ENCODE data around the gene EIF3D.
A peak's percentile ranks its signal among the peaks of the same experiment; 100 is the strongest.

EIF3D gene

DNA sequence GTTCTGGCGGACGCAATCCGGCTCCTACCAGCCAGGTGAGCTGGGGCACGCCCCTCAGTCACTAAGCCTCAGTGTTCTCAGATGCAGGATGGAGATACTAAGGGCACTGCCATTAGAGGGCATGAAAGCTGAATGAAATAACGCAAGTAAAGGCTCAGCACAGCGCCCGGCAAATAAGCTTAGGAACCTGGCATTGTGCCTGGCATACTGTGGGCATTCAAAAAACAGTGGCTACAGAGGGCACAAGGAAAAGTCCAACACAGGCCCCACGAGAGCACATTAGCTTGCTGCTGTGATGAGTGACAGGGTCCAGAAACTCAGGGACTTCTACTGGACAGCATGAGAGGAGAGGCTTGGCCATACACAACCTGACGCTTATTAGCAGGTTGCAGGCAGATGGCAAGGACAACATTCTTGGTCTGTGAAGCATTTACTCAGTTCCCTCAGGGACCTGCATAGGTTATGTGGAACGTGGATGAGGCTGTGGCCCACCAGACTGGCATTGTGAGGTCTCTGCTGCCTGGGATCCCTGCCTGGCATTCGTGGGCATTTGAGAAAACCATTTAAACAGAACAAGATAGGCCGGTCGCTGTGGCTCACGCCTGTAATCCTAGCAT, 59.8 kb downstream of the EIF3D start:
- Mint-ChIP-seq H3K36me3 (no peaks in the 10 kb centered on the region), H3K27ac (peak overlapping the region; percentile 22), H3K27me3 (no peaks in the 10 kb centered on the region), H3K9me3 (ENCODE audit: low read depth) (no peaks in the 10 kb centered on the region), H3K4me1 (ENCODE audit: low read depth) (peaks cover 30% of the 10 kb centered on the region), H3K4me3 (no peak overlapping the region)

DNA sequence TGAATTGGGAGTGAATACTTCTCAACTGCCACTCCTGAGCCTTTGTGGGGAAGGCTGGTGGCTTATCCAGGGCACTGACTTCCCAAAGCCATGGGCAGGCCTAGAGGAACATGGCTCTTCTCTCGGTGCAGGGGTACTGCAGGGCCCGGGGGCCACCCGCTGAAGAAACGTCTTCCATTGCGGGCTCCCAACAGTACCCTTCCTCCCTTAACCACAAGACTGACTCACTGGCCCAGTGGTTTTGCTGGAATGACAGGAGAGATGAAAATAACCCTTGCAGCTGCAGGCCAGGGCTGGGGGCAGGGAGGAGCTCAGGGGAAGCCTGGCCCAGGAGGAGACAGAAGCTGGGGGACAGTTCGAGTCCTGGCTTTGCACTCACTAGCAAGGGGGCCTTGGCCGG, 61.0 kb downstream of the EIF3D start:
- Mint-ChIP-seq H3K27ac (no peak overlapping the region), H3K4me1 (ENCODE audit: low read depth) (peaks cover 30% of the 10 kb centered on the region), H3K27me3 (no peaks in the 10 kb centered on the region), H3K4me3 (no peak overlapping the region), H3K9me3 (ENCODE audit: low read depth) (no peaks in the 10 kb centered on the region), H3K36me3 (no peaks in the 10 kb centered on the region)

DNA sequence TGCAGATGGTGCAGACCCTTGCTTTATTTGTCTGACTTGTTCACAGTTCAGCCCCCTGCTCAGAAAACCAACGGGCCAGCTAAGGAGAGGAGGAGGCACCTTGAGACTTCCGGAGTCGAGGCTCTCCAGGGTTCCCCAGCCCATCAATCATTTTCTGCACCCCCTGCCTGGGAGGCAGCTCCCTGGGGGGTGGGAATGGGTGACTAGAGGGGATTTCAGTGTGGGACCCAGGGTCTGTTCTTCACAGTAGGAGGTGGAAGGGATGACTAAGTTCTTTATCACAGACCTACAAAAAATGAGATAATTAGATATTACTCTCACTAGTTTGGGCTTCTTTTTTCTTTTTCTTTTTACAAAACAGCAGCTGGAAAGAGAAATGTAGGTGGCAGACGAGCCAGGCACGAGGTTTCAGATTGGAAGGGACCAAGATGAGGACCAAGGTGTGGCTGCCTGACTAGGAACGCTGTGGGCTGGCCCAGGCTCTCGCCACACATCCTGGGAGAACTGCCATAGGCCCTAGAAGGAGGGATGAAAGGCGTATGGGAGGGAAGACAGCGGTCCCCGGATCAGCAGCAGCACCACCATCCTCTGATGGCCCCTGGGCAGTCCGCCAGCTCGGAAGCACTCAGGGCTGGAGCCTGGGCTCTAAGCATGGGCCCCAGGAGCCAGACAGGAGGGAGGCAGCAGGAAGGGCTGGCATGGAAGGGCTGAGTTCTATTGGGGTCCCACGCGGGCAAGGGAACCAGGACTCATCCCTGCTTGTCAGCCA, 61.7 kb downstream of the EIF3D start:
- H3K4me1 Mint-ChIP-seq (ENCODE audit: low read depth): peaks cover 30% of the 10 kb centered on the region
- H3K27ac Mint-ChIP-seq: peak overlapping the region; percentile 80
- peak overlapping the region; percentile 10 for H3K4me3 Mint-ChIP-seq
- no peaks in the 10 kb centered on the region for H3K27me3 Mint-ChIP-seq
- H3K9me3 Mint-ChIP-seq (ENCODE audit: low read depth): no peaks in the 10 kb centered on the region
- H3K36me3 Mint-ChIP-seq: no peaks in the 10 kb centered on the region

DNA sequence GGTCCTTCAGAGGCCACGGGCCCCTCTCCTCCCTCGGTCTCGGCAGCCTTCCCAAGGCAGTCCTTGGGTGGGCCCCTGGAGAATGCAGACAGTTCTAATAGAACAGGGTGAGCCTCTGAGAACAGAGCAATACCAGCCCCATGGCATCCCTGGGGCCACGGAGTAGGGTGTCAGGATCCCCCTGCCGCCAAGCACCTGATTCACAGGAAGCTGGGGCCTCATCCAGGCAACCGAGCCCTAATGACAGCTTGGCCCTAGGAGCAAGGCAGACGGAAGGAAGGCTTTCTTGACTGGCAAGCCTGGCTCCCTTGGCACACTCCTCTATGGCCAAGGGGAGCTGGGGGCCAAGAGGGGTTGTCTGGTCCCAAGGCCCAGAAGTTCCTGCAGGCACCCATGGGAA, 62.7 kb downstream of the EIF3D start:
- Mint-ChIP-seq H3K36me3 (no peaks in the 10 kb centered on the region), H3K4me3 (no peak overlapping the region), H3K4me1 (ENCODE audit: low read depth) (peaks cover 30% of the 10 kb centered on the region), H3K9me3 (ENCODE audit: low read depth) (no peaks in the 10 kb centered on the region), H3K27ac (peak overlapping the region; percentile 80), H3K27me3 (no peaks in the 10 kb centered on the region)

DNA sequence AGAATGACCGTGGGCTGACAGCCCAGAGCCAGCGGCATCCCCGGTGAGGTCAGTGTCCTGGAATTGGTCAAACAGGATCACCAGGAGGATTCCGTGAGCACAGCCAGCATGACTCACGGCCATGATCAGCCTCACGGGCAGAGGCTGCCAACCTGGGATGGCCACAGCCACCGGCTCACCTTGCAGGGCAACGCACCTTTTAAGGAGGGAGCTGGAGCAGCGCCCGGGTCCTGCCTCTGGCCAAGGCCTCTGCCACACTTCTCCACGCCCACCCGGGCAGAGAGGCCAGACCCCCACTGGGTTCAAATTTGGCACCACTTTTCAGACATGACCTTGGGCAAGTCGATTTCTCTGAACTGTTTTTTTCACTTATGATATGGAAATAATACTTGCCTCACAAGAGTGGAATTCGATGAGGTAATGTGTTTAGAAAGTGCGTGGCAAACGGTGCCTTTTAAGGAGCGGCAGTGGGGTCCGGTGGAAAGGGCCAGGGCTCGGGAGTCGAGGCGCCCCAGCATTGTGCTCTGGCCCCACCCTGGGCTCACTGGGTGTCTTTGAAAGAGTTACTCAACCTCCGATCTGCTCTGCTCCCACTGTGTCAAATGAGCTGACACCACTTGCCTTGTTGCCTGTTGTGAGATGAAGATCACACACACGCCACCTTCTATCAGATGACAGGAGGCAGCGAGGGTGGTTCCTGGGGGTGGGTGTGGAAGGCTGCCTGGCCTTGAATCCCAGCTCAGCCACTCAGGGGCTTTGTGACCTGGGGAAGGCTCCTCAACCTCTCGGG, 63.5 kb downstream of the EIF3D start:
- Mint-ChIP-seq H3K4me3 (no peak overlapping the region), H3K36me3 (no peaks in the 10 kb centered on the region), H3K4me1 (ENCODE audit: low read depth) (peaks cover 25% of the 10 kb centered on the region), H3K9me3 (ENCODE audit: low read depth) (no peaks in the 10 kb centered on the region), H3K27ac (peak overlapping the region; percentile 41), H3K27me3 (no peaks in the 10 kb centered on the region)

DNA sequence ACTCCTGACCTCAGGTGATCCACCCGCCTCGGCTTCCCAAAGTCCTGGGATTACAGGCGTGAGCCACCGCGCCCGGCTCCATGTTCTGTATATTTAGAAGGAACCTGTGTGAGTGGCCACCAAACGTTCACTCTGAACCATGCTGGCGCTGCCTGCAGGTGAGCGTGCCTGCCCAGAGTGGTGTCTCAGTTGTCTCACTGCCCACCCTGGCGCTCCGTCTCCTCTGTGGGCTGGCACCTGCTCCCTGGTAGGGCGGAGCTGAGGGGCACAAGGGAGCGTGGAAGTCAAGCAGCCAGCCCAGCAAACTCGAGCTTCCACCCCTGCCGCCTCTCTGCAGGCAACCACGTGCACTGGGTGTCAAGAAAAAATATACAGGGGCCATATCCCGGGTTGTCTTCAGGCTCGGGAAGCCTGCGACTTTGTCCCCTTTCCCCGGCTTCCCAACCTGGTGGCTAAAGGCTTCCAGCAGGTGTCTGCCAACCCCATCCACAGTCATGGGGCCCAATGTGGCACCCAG, 64.2 kb downstream of the EIF3D start:
- Mint-ChIP-seq H3K27me3 (no peaks in the 10 kb centered on the region), H3K36me3 (no peaks in the 10 kb centered on the region), H3K27ac (no peak overlapping the region), H3K4me1 (ENCODE audit: low read depth) (peaks cover 19% of the 10 kb centered on the region), H3K4me3 (no peak overlapping the region), H3K9me3 (ENCODE audit: low read depth) (no peaks in the 10 kb centered on the region)

DNA sequence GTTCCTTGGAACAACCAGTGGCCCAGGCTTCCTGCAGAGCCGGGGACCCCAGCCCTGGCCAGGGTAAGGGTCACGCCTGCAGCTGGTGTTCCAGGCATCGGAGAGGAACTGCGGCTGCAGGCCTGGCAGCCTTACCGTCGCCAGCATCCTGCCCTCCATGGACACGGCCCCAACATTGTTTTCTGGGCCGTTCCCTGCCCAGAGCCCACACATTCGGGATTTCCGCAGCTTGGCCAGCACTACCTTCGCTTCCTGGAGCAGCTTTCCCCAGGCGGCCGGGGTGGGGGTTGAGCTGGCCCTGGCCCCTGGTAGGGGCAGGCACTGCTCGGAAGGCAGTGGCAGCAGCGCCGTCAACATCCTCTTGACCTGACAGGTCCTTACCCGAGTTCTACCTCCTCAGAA, 65.2 kb downstream of the EIF3D start:
- H3K27me3 Mint-ChIP-seq: no peaks in the 10 kb centered on the region
- H3K27ac Mint-ChIP-seq: no peak overlapping the region
- no peak overlapping the region for H3K4me3 Mint-ChIP-seq
- H3K36me3 Mint-ChIP-seq: no peaks in the 10 kb centered on the region
- H3K4me1 Mint-ChIP-seq (ENCODE audit: low read depth): peaks cover 18% of the 10 kb centered on the region
- H3K9me3 Mint-ChIP-seq (ENCODE audit: low read depth): no peaks in the 10 kb centered on the region

DNA sequence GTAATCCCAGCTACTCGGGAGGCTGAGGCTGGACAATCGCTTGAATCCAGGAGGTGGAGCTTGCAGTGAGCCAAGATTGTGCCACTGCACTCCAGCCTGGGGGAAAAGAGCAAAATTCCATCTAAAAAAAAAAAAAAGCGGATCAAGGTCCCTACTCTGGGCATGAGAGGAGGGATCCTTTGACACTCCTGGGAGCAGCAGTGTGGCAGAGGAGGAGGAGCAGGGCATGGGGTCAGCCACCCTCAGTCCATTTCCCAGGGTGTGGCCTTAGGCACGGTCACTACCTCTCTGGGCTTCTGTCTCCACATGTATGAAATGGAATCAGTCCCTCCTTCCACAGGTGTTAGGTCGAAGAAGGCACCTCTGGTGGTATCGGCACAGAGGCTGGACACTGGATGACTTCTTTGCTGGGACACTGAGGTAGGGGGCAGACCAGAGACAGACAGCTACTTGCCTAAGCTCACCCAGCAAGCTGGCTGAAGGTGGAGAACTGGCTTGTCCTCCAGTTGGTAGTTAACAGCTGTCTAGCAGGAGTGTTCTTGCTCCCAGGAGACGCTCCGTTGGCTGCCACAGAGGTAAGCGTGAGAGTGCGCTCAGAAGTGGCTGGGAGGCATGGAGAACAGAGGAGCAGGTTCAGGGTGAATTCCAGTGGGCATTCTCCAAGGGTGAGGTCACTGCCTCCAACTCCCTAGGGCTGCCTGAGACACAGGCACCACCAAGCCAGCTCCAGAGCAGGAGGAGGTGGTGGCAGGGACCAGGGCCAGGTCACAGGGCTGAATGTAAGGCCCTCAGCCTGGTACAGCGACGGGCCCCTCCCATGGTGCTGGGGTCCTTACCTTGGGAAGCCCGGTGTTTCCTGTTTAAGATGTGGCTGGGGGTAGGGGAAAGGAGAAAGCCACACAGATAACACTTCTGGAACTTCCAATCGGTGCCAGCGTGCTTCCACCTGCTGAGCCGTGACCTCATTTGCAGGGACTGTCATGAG, 67.0 kb downstream of the EIF3D start:
- no peaks in the 10 kb centered on the region for H3K27me3 Mint-ChIP-seq
- H3K4me1 Mint-ChIP-seq (ENCODE audit: low read depth): peaks cover 8% of the 10 kb centered on the region
- H3K27ac Mint-ChIP-seq: no peak overlapping the region
- no peaks in the 10 kb centered on the region for H3K9me3 Mint-ChIP-seq (ENCODE audit: low read depth)
- no peak overlapping the region for H3K4me3 Mint-ChIP-seq
- H3K36me3 Mint-ChIP-seq: no peaks in the 10 kb centered on the region
